IPS-20b (cell line): Measurements from ENCODE around the gene GALNT18.

Experiments used
- H3K27ac ChIP-seq: one replicate; pipeline ENCODE4 v1.5.1; 2013; ENCODE audit warnings: low read length
- H3K27me3 ChIP-seq: 2 replicates; pipeline ENCODE4 v1.6.1; 2013; ENCODE audit warnings: mild to moderate bottlenecking, low read length, inconsistent platforms; ENCODE audit not compliant: insufficient read depth
- H3K36me3 ChIP-seq: 2 replicates; pipeline ENCODE4 v1.6.1; 2013; ENCODE audit warnings: low read depth, mild to moderate bottlenecking, inconsistent platforms, low read length, moderate library complexity; ENCODE audit not compliant: insufficient read depth
- H3K4me1 ChIP-seq: 2 replicates; pipeline ENCODE4 v1.6.1; 2013; ENCODE audit warnings: mild to moderate bottlenecking, control low read depth, inconsistent platforms, low read length, moderate library complexity; ENCODE audit not compliant: insufficient read depth
- H3K4me3 ChIP-seq: 2 replicates; pipeline ENCODE4 v1.5.1; 2013; ENCODE audit warnings: mild to moderate bottlenecking, low read length, inconsistent platforms
- H3K9ac ChIP-seq: 2 replicates; pipeline ENCODE4 v1.6.1; 2013; ENCODE audit warnings: low read depth, mild to moderate bottlenecking, inconsistent platforms, low read length, moderate library complexity
- H3K9me3 ChIP-seq: 2 replicates; pipeline ENCODE4 v1.6.1; 2013; ENCODE audit warnings: mild to moderate bottlenecking, low read depth, low read length, inconsistent platforms; ENCODE audit not compliant: insufficient read depth

The GALNT18 gene

GRCh38 chr11:11244470-11245080 lies 377.2 kb downstream of the GALNT18 start:
- H3K27me3 ChIP-seq: peaks cover 7% of the 10 kb centered on the region; the same call in 1 of the 2 replicates
- no peak overlapping the region for H3K27ac ChIP-seq
- peaks cover 10% of the 10 kb centered on the region; the same call in 1 of the 2 replicates for H3K4me1 ChIP-seq
- H3K36me3 ChIP-seq: no peaks in the 10 kb centered on the region
- H3K9me3 ChIP-seq: peaks cover 5% of the 10 kb centered on the region; the same call in 1 of the 2 replicates
- peak overlapping the region; percentile 19; the same call in 1 of the 2 replicates for H3K9ac ChIP-seq
- no peak overlapping the region for H3K4me3 ChIP-seq

GRCh38 chr11:11243590-11244469 lies 378.0 kb downstream of the GALNT18 start:
- peak overlapping the region; percentile 19; the same call in 1 of the 2 replicates for H3K9ac ChIP-seq
- H3K27me3 ChIP-seq: peaks cover 7% of the 10 kb centered on the region; the same call in 1 of the 2 replicates
- H3K27ac ChIP-seq: no peak overlapping the region
- no peaks in the 10 kb centered on the region for H3K36me3 ChIP-seq
- H3K4me1 ChIP-seq: peaks cover 10% of the 10 kb centered on the region; the same call in 1 of the 2 replicates
- peaks cover 5% of the 10 kb centered on the region; the same call in 1 of the 2 replicates for H3K9me3 ChIP-seq
- H3K4me3 ChIP-seq: 0 out of 2 replicates have a peak overlapping the region, but pooled peaks have one; percentile 29

- H3K9ac ChIP-seq: peak overlapping the region; percentile 19; the same call in 1 of the 2 replicates
- H3K4me3 ChIP-seq: 0 out of 2 replicates have a peak overlapping the region, but pooled peaks have one; percentile 29
- peaks cover 5% of the 10 kb centered on the region; the same call in 1 of the 2 replicates for H3K9me3 ChIP-seq
- H3K27me3 ChIP-seq: peaks cover 7% of the 10 kb centered on the region; the same call in 1 of the 2 replicates
- no peaks in the 10 kb centered on the region for H3K36me3 ChIP-seq
- H3K4me1 ChIP-seq: peaks cover 10% of the 10 kb centered on the region; the same call in 1 of the 2 replicates
- no peak overlapping the region for H3K27ac ChIP-seq
Measured at GRCh38 chr11:11243209-11243589, 378.6 kb downstream of the GALNT18 start.

- H3K36me3 ChIP-seq: no peaks in the 10 kb centered on the region
- H3K4me1 ChIP-seq: peaks cover 22% of the 10 kb centered on the region; the same call in 1 of the 2 replicates
- H3K9me3 ChIP-seq: no peaks in the 10 kb centered on the region
- H3K9ac ChIP-seq: no peak overlapping the region
- peaks cover under 1% of the 10 kb centered on the region; the same call in 1 of the 2 replicates for H3K27me3 ChIP-seq
- no peak overlapping the region for H3K4me3 ChIP-seq
- H3K27ac ChIP-seq: no peak overlapping the region
Measured at GRCh38 chr11:11241284-11241683, 380.5 kb downstream of the GALNT18 start.

- Histone ChIP-seq H3K4me1 (peaks cover 22% of the 10 kb centered on the region; the same call in 1 of the 2 replicates), H3K36me3 (no peaks in the 10 kb centered on the region), H3K27ac (no peak overlapping the region), H3K9ac (no peak overlapping the region), H3K27me3 (no peaks in the 10 kb centered on the region), H3K4me3 (no peak overlapping the region), H3K9me3 (no peaks in the 10 kb centered on the region)
Measured at GRCh38 chr11:11239959-11240358, 381.8 kb downstream of the GALNT18 start.

GRCh38 chr11:11237070-11237832 lies 384.6 kb downstream of the GALNT18 start:
- peaks cover 12% of the 10 kb centered on the region; the same call in 1 of the 2 replicates for H3K4me1 ChIP-seq
- no peaks in the 10 kb centered on the region for H3K27me3 ChIP-seq
- no peak overlapping the region for H3K4me3 ChIP-seq
- no peaks in the 10 kb centered on the region for H3K36me3 ChIP-seq
- H3K9ac ChIP-seq: no peak overlapping the region
- H3K27ac ChIP-seq: no peak overlapping the region
- H3K9me3 ChIP-seq: no peaks in the 10 kb centered on the region

GRCh38 chr11:11236498-11237059 lies 385.2 kb downstream of the GALNT18 start:
- H3K4me1 ChIP-seq: peaks cover 12% of the 10 kb centered on the region; the same call in 1 of the 2 replicates
- H3K27ac ChIP-seq: no peak overlapping the region
- H3K27me3 ChIP-seq: no peaks in the 10 kb centered on the region
- no peak overlapping the region for H3K9ac ChIP-seq
- no peak overlapping the region for H3K4me3 ChIP-seq
- no peaks in the 10 kb centered on the region for H3K9me3 ChIP-seq
- no peaks in the 10 kb centered on the region for H3K36me3 ChIP-seq

GRCh38 chr11:11231763-11232162 lies 390.0 kb downstream of the GALNT18 start:
- H3K36me3 ChIP-seq: no peaks in the 10 kb centered on the region
- no peaks in the 10 kb centered on the region for H3K9me3 ChIP-seq
- H3K4me3 ChIP-seq: no peak overlapping the region
- no peak overlapping the region for H3K27ac ChIP-seq
- H3K4me1 ChIP-seq: peaks cover 3% of the 10 kb centered on the region; the same call in 1 of the 2 replicates
- H3K9ac ChIP-seq: no peak overlapping the region
- H3K27me3 ChIP-seq: no peaks in the 10 kb centered on the region

GRCh38 chr11:11230802-11231562 lies 390.8 kb downstream of the GALNT18 start:
- Histone ChIP-seq H3K27ac (no peak overlapping the region), H3K4me3 (no peak overlapping the region), H3K9me3 (no peaks in the 10 kb centered on the region), H3K36me3 (no peaks in the 10 kb centered on the region), H3K4me1 (no peaks in the 10 kb centered on the region), H3K9ac (no peak overlapping the region), H3K27me3 (no peaks in the 10 kb centered on the region)

- H3K9me3 ChIP-seq: no peaks in the 10 kb centered on the region
- no peak overlapping the region for H3K9ac ChIP-seq
- no peak overlapping the region for H3K4me3 ChIP-seq
- H3K27ac ChIP-seq: no peak overlapping the region
- no peaks in the 10 kb centered on the region for H3K36me3 ChIP-seq
- H3K4me1 ChIP-seq: no peaks in the 10 kb centered on the region
- H3K27me3 ChIP-seq: no peaks in the 10 kb centered on the region
Measured at GRCh38 chr11:11230087-11230486, 391.7 kb downstream of the GALNT18 start.
